22Rv1 (cell line): Measurements from ENCODE around the gene CD19.
A peak's percentile ranks its signal among the peaks of the same experiment; 100 is the strongest.
"Not testable (repeated sequence)": the region's sequence is repeated elsewhere in the genome, so short reads cannot be mapped to it uniquely, and the experiment has no call there.

ENCODE experiments used
- ZFX ChIP-seq: fragments of 450-650 bp; IDR thresholded peaks from 2 replicates; pipeline ENCODE4 v1.6.1; 2017; ENCODE audit warnings: antibody characterized with exemption, borderline replicate concordance
- TF ChIP-seq, protein P1 (sequence below): fragments of 450-650 bp; IDR thresholded peaks from 2 replicates; pipeline ENCODE4 v1.5.1; 2017; ENCODE audit warnings: mild to moderate bottlenecking

DNA sequence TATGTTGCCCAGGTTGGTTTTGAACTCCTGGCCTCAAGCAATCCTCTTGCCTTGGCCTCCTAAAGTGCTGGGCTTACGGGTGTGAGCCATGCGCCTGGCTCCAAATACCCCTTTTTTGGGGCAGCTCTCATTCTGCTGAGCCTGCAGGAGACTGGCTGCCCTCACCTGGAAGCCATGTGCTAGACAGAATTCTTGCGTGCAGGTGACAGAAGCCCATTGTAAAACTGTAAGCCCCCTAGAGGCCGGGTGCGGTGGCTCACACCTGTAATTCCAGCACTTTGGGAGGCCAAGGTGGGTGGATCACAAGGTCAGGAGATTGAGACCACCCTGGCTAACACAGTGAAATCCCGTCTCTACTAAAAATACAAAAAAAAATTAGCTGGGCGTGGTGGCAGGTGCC is 48.6 kb downstream of the CD19 start:
- TF ChIP-seq, protein P1, sequence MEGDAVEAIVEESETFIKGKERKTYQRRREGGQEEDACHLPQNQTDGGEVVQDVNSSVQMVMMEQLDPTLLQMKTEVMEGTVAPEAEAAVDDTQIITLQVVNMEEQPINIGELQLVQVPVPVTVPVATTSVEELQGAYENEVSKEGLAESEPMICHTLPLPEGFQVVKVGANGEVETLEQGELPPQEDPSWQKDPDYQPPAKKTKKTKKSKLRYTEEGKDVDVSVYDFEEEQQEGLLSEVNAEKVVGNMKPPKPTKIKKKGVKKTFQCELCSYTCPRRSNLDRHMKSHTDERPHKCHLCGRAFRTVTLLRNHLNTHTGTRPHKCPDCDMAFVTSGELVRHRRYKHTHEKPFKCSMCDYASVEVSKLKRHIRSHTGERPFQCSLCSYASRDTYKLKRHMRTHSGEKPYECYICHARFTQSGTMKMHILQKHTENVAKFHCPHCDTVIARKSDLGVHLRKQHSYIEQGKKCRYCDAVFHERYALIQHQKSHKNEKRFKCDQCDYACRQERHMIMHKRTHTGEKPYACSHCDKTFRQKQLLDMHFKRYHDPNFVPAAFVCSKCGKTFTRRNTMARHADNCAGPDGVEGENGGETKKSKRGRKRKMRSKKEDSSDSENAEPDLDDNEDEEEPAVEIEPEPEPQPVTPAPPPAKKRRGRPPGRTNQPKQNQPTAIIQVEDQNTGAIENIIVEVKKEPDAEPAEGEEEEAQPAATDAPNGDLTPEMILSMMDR: peak; percentile 30
- TF ChIP-seq ZFX: not testable (repeated sequence)
